ENCODE results near the gene BCORL1. TPM values are rescaled to one million over a fixed set of nuclear protein-coding genes. Genes with fewer than 3 reads are reported as not detected.
A peak's percentile ranks its signal among the peaks of the same experiment; 100 is the strongest.

BCORL1 gene
- total RNA-seq, 4 donors from 2014 or later, result 5.9 to 11.0 (median 7.9) TPM

- DNase-seq (ENCODE audit: low spot score in 2 of 2), result peak in 1 of 2 donors; percentile 71
- TF ChIP-seq POLR2AphosphoS5 (IDR thresholded peaks at IDR 0.05) (no peak), POLR2A (IDR thresholded peaks at IDR 0.05) (no peak), EP300 (IDR thresholded peaks at IDR 0.05) (no peak)
- TF ChIP-seq, protein P1, sequence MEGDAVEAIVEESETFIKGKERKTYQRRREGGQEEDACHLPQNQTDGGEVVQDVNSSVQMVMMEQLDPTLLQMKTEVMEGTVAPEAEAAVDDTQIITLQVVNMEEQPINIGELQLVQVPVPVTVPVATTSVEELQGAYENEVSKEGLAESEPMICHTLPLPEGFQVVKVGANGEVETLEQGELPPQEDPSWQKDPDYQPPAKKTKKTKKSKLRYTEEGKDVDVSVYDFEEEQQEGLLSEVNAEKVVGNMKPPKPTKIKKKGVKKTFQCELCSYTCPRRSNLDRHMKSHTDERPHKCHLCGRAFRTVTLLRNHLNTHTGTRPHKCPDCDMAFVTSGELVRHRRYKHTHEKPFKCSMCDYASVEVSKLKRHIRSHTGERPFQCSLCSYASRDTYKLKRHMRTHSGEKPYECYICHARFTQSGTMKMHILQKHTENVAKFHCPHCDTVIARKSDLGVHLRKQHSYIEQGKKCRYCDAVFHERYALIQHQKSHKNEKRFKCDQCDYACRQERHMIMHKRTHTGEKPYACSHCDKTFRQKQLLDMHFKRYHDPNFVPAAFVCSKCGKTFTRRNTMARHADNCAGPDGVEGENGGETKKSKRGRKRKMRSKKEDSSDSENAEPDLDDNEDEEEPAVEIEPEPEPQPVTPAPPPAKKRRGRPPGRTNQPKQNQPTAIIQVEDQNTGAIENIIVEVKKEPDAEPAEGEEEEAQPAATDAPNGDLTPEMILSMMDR (IDR thresholded peaks at IDR 0.05), result no peak
These were observed 1.2 kb downstream of the BCORL1 start for GRCh38 chrX:129983575-129984110.

DNA sequence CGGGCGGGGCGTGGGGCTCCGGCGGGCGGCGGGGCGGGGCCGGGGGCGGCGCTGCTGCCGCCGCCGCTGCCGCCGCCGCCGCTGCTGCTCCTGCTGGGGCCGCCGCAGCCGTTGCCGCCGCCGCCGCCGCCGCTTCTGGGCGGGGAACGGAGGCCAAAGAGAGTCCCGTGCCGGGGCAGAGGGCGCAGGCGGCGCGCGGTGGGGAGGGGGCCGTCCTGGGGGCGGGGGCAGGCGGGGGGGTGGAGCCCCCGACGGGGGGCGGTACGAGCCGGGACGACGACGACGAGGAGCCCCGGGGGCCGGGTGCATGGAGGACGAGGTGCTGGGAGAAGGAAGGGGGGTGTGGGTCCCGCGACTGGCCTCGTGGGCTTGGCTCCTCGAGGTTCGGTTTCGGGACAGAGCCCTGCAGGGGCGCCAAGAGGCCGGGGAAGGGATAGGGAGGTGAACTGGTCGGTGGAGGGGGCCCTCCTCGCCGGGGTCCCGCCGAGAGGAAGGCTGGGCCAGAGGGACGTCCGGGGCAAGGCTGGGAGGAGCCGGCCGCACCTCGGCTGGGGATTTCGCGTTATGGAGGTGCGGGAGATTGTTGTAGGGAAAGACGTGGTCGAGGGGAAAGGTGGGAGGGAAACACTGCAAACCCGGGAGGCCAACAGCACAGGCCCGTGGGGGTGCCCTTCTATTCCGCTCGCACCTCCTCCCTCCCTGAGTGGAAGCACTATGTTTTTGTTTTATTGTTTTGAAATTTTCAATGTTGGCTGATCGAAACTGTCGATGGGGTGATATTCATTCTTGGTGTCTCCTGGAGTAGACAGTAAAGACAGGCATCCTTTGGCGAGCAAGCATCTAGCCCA, 1.9 kb downstream of the BCORL1 start:
- Histone ChIP-seq H3K27me3 (no peaks in the 10 kb centered on the region), H3K27ac (no peak overlapping the region), H3K4me1 (peaks cover 11% of the 10 kb centered on the region), H3K36me3 (no peaks in the 10 kb centered on the region), H3K9me3 (no peaks in the 10 kb centered on the region), H3K4me3 (no peak overlapping the region)
- TF ChIP-seq EP300 (IDR thresholded peaks at IDR 0.05) (no peak), POLR2AphosphoS5 (IDR thresholded peaks at IDR 0.05) (no peak), POLR2A (IDR thresholded peaks at IDR 0.05) (no peak)
- TF ChIP-seq, protein P1 (IDR thresholded peaks at IDR 0.05), result no peak
- peak in 1 of 2 donors; percentile 74 for DNase-seq (ENCODE audit: low spot score in 2 of 2)
- 53% methylated on average over 30 of the region's 81 CpGs for WGBS

More at GRCh38 chrX:129983575-129984110, 1.2 kb downstream of the BCORL1 start:
- H3K4me3 ChIP-seq, result no peak overlapping the region
- H3K27ac ChIP-seq, result no peak overlapping the region
- no peaks in the 10 kb centered on the region for H3K9me3 ChIP-seq
- 62% methylated on average over 29 of the region's 48 CpGs for WGBS
- H3K27me3 ChIP-seq, result no peaks in the 10 kb centered on the region
- H3K4me1 ChIP-seq, result peaks cover 11% of the 10 kb centered on the region
- H3K36me3 ChIP-seq, result no peaks in the 10 kb centered on the region

DNA sequence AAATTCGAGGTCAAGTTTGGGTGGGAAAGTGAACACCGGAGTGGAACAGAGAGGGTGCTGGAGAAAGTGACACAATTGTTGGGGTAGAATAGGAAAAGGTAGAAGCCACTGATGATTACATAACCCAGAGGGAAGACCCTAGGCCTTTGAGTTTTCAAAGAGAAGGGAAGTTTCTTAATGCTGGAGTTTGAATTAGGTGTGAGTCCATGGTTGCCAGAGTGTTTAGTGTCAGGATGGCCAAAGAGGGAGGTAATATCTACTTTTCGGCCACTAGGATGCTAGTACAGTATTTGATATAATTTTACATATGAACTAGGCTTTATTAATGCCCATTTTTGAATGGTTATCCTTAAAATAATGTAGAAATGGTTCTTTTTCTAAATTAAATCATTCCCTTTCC, 5.4 kb downstream of the BCORL1 start:
- H3K36me3 ChIP-seq, result no peaks in the 10 kb centered on the region
- DNase-seq (ENCODE audit: low spot score in 2 of 2), result no peak
- no peak for TF ChIP-seq EP300 (IDR thresholded peaks at IDR 0.05)
- no peak for TF ChIP-seq POLR2AphosphoS5 (IDR thresholded peaks at IDR 0.05)
- no peak for TF ChIP-seq POLR2A (IDR thresholded peaks at IDR 0.05)
- TF ChIP-seq, protein P1 (IDR thresholded peaks at IDR 0.05), result no peak
- H3K4me1 ChIP-seq, result no peaks in the 10 kb centered on the region
- 57% methylated on average over 3 of the region's 3 CpGs for WGBS
- H3K9me3 ChIP-seq, result no peaks in the 10 kb centered on the region
- H3K4me3 ChIP-seq, result no peak overlapping the region
- H3K27ac ChIP-seq, result no peak overlapping the region
- H3K27me3 ChIP-seq, result no peaks in the 10 kb centered on the region

- H3K4me1 ChIP-seq, result no peaks in the 10 kb centered on the region
- TF ChIP-seq, protein P1 (IDR thresholded peaks at IDR 0.05), result no peak
- TF ChIP-seq POLR2A (IDR thresholded peaks at IDR 0.05) (no peak), POLR2AphosphoS5 (IDR thresholded peaks at IDR 0.05) (no peak), EP300 (IDR thresholded peaks at IDR 0.05) (no peak)
- H3K9me3 ChIP-seq, result no peaks in the 10 kb centered on the region
- H3K36me3 ChIP-seq, result no peaks in the 10 kb centered on the region
- H3K4me3 ChIP-seq, result no peak overlapping the region
- DNase-seq (ENCODE audit: low spot score in 2 of 2), result no peak
- H3K27me3 ChIP-seq, result no peaks in the 10 kb centered on the region
- H3K27ac ChIP-seq, result no peak overlapping the region
- WGBS, result 97% methylated on average over 5 of the region's 5 CpGs
These were observed 9.7 kb downstream of the BCORL1 start for GRCh38 chrX:129992181-129992580.

DNA sequence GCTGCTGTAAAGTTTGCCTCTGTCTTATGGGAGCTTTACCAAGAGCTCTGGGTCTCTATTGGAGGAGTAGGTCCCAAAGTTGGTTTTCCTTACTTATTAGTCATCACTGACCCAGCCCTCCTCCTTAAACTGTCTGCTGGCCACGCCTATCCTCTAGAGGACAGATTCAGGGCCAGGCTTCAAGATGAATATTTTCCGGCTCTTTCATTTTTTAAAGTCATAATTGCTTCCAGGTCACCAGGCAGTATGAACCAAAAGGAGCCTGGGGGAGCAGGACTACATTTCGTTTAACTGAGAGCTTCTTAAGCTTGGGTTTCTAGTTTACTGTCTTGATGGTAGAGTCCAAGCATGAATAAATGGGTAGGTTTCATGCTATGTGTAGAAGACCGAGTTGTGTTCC, 13.7 kb downstream of the BCORL1 start:
- TF ChIP-seq, protein P1 (IDR thresholded peaks at IDR 0.05), result no peak
- TF ChIP-seq EP300 (IDR thresholded peaks at IDR 0.05) (no peak), POLR2A (IDR thresholded peaks at IDR 0.05) (no peak), POLR2AphosphoS5 (IDR thresholded peaks at IDR 0.05) (no peak)
- H3K9me3 ChIP-seq, result no peaks in the 10 kb centered on the region
- WGBS, result 48% methylated on average over 4 of the region's 4 CpGs

More for the DNA sequence above, 13.7 kb downstream of the BCORL1 start:
- Histone ChIP-seq H3K4me3 (no peak overlapping the region), H3K27me3 (no peaks in the 10 kb centered on the region), H3K36me3 (no peaks in the 10 kb centered on the region), H3K27ac (no peak overlapping the region), H3K4me1 (no peaks in the 10 kb centered on the region)
- no peak for DNase-seq (ENCODE audit: low spot score in 2 of 2)
